CD4-positive, alpha-beta T cell treated with Interleukin-21 for 1 hour (primary cell): ENCODE measurements around the gene IFNA17.
A peak's percentile ranks its signal among the peaks of the same experiment; 100 is the strongest.
"Not testable (repeated sequence)": the region's sequence is repeated elsewhere in the genome, so short reads cannot be mapped to it uniquely, and the experiment has no call there.

Source experiments
- DNase-seq: peaks from one replicate; pipeline ENCODE4 v3.0.0-alpha.2; 2020

The IFNA17 gene

GRCh38 chr9:21228122-21228521, at the start of gene IFNA17:
Gene IFNA17 (minus strand): TSS chr9:21228222. CDS start chr9:21228173, 49 bp downstream.
- no peak for DNase-seq

GRCh38 chr9:21268347-21268657, 40.3 kb upstream of the IFNA17 start:
- DNase-seq = no peak

DNA sequence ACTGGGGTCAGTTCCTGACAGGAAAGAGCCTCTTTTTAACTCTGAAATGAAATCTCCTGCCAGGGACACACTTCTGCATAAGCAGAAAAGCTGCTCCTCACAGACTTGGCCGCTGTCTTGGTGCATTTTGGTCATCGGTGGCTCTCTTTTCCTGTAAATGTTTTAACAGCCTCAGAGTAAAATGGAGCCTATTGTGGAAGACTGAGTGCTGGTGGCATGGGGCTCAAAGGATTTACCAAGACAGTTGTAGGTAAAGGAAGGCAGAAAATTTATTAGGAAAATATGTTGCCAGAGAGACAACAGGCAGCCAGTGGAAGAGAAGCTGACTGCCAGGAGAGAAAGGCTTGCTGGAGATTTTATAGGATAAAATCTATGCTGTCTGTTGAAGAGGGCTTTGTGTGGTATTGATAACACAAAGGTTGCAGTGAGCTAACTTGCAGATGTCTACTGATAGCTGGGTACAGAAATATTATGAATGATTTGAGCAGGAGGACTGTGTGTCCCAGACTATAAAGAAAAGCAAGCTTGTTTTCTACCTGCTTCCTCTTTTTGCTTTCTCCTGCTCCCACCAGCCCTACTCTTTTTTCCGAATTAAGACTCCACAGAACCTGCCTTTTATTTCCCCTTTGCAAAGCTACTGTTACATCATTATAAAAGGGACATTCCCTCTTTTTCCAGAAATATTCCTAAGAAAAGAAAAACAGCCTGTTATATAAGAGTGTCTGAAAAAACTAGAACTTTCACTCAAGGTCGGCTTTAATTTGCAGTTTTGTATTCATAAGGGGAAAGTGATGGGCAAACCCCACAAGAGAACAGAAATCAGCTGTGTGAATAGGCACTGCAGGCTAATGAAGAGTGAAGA, 39.7 kb upstream of the IFNA17 start:
- no peak for DNase-seq

DNA sequence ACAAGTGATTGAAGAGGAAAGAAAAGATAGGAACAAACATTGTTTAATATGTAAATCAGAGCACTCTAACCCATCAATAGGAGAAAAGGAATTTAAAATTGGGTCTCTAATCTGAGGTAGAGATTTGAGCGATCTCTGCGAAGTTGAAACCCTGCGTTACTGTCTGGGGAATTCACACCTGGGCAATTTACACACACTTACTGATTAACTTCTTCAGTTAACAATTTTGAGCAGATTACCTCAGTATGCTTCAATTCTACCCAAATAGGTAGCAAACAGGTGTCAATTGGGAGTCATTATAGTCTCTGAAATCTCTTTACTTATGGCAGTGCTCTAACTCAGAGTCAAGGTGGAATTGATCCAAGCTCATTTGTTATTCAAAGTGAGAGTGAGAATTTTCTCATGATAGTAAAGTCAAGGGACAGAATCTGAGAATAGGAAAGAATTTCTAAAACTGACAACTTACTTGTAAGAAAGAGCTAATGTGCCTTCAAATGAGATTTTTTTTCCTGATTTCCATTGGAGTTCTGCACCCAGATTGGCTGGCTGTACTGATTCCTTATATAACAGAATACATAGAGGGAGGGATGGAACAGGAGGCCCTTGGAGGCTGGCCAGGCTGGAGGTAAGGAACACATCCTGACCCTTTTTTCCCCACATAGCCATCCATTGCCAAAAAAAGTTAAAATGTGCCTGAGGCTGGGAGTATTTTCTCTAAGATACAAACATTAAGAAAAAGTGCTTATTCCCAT, 38.9 kb upstream of the IFNA17 start:
- no peak for DNase-seq

GRCh38 chr9:21265421-21266189, 37.6 kb upstream of the IFNA17 start:
- DNase-seq = no peak

GRCh38 chr9:21255538-21256212, 27.7 kb upstream of the IFNA17 start:
- no peak for DNase-seq

GRCh38 chr9:21252721-21253547, 24.9 kb upstream of the IFNA17 start:
- DNase-seq = peak; percentile 23

GRCh38 chr9:21251638-21252037, 23.6 kb upstream of the IFNA17 start:
- DNase-seq = no peak

DNA sequence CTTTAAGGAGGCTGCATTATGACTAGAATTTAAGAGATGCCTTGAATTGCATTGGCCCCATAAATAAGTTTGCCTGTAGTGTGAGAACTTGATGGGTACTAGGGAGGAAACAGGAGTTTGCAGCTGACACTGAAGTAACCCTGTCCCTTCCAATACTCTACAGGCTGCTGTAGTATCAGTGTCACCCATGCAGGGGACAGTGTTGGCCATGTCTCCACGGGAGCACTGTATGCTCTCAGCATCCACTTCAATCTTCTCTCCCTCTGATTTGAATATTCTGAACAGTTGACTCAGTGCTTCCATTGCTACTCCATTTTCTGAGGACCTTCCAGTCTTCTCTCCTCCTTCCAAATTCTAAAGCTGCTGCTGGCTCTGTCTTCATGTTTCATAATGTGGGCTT, 23.2 kb upstream of the IFNA17 start:
- no peak for DNase-seq

DNA sequence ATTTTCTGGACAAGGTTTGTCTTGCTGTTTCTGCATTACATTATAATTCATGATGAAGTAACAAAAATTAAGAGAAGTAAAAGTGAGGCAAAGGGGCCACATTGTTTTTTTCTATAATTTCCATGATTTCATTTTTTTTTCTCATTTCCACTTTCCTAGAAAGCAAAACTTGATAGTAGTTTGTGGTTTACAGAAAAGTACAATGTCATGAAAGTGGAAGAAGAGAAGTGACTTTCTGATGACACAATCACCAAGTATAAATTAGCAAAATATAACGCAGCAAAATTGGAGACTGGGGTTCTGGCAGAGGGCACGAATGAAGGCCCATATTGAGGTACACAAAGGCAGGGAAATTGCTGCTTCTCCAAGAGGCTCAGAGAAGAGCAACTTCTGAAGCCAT, 16.8 kb upstream of the IFNA17 start:
- DNase-seq = no peak

DNA sequence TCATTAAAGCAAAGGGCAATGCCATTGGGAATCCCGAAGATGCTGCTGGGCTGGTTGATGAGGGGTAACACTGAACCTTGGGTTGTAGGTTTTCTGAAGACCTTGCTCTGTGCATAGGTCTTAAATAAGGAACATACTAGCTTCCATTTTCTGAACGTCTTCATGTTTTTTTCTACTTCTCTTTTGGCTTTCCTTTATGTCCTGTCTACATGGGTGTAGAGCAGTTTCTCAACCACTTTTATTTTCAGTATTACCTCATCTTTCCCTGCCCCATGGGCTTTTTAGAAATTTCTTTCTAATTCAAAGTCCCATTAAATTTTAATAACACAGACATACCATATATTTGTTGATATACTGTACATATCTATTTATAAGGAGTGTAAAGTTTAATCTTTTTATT, 11.9 kb upstream of the IFNA17 start, which contains the start of gene IFNA14:
Gene IFNA14 (minus strand): TSS at position 95 of the 400 bp plus-strand sequence. CDS start 70 bp downstream, at position 25.
- no peak for DNase-seq

- DNase-seq = not testable (repeated sequence)
These were observed 8.3 kb upstream of the IFNA17 start for GRCh38 chr9:21236360-21236714.

GRCh38 chr9:21235468-21236359, 7.7 kb upstream of the IFNA17 start:
- peak; percentile 48 for DNase-seq

GRCh38 chr9:21234153-21234687, 6.2 kb upstream of the IFNA17 start:
- no peak for DNase-seq

DNA sequence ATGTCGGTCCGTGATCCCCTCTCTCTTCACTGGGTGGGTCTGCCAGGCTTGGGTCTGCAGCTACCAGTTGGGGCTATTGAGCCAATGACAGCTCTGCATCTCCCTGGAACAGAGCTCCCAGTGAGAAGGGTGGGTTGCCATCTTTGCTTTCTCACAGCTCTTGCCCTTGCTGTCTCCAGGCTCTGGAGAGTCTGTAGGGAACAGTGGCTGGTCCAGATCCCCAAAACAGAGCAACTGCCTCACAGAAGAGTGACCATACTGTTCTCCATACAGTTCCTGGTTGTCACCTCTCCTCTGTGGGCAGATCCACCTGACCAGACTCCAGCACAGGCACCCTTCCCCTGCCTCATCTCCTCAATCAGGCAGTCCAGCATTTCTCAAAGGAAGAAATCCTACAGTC, 5.2 kb upstream of the IFNA17 start:
- DNase-seq = no peak

GRCh38 chr9:21217211-21217610, 10.8 kb downstream of the IFNA17 start, which contains the start of gene IFNA16:
Gene IFNA16 (minus strand): TSS chr9:21217311. CDS start chr9:21217305, 6 bp downstream.
- not testable (repeated sequence) for DNase-seq

DNA sequence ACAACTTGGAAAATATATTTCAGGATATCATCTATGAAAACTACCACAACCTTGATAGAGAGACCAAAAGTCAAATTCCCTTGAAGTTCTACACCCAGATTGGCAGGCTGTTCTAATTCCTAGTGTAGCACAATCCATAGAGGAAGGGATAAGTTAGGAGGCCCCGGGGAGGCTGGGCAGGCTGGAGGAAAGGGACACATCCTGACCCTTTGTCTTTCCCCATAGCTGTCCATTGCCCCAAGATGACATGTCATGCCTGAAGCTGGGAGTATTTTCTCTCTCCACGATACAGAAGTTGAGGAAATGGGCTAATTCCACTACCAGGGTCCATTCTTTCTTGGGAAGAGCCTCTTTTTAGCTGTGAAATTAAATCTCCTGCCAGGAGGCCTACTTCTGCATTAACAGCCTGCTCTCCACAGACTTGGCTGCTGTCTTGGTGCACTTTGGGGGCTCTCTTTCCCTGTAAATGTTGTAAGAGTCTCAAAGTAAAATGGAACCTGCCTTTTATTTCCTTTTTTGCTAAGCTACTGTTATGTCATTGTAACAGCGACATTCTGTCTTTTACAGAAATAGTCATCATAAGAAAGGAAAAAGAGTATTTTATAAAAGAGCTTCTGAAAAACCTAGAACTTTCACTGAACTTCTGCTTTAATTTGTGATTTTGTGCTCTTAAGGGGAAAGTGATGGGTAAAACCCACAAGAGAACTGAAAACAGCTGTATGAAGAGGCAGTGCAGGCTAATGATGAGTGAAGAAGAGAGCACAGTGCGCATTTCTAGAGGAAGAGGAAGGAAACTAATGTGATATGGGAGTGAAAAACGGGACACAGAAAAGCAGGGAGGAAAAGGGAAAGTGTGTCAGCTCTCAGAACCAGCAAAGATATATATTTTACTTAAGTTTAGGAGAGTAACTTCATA, 14.4 kb downstream of the IFNA17 start:
- DNase-seq = peak; percentile 5

- DNase-seq = not testable (repeated sequence)
These were observed 15.9 kb downstream of the IFNA17 start for GRCh38 chr9:21212160-21212559.

DNA sequence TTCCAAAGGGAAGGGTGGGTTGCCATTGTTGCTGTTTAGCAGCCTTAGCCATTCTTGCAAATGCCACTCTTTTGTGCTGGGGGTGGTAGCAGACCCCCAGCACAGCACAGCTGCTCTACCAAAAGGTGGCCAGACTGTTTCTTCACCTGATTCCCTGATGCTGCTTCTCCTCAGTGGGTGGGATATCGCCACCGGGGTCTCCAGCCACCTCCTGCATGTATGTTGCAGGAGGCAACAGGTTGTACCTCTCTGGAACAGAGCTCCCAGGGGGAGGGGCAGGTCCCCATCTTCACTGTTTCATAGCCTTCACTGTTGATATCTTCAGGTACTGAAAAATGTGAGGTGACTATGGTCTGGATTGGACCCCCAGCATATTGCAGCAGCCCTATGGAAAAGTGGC, 17.2 kb downstream of the IFNA17 start:
- not testable (repeated sequence) for DNase-seq
